GM15510 (cell line): ENCODE measurements around the gene DLD.

Source experiments
- POLR2A ChIP-seq: IDR thresholded peaks from 3 replicates; pipeline ENCODE4 v1.6.1; 2011; ENCODE audit warnings: borderline replicate concordance; ENCODE audit not compliant: insufficient read length; ENCODE audit errors: extremely low read depth

DLD gene

GRCh38 chr7:107891636-107892366 lies 818 bp downstream of the DLD start:
- no peak for TF ChIP-seq POLR2A

GRCh38 chr7:107898997-107899594 lies 8.1 kb downstream of the DLD start:
- TF ChIP-seq POLR2A = no peak

GRCh38 chr7:107900496-107901015 lies 9.6 kb downstream of the DLD start:
- TF ChIP-seq POLR2A = no peak

GRCh38 chr7:107902381-107902780 lies 11.4 kb downstream of the DLD start:
- TF ChIP-seq POLR2A = no peak

- TF ChIP-seq POLR2A = no peak
These were observed 16.8 kb downstream of the DLD start for GRCh38 chr7:107907790-107908189.

- no peak for TF ChIP-seq POLR2A
These were observed 18.5 kb downstream of the DLD start for GRCh38 chr7:107909445-107909844.

- no peak for TF ChIP-seq POLR2A
These were observed 21.0 kb downstream of the DLD start for GRCh38 chr7:107911981-107912380.

- TF ChIP-seq POLR2A = no peak
These were observed 22.9 kb downstream of the DLD start for GRCh38 chr7:107913851-107914250.

- no peak for TF ChIP-seq POLR2A
These were observed 23.8 kb downstream of the DLD start for GRCh38 chr7:107914831-107915230.

GRCh38 chr7:107915541-107915940 lies 24.6 kb downstream of the DLD start:
- no peak for TF ChIP-seq POLR2A

- no peak for TF ChIP-seq POLR2A
These were observed 27.0 kb downstream of the DLD start for GRCh38 chr7:107917763-107918651.

- no peak for TF ChIP-seq POLR2A
These were observed 28.0 kb downstream of the DLD start for GRCh38 chr7:107918948-107919347.

- TF ChIP-seq POLR2A = no peak
These were observed 29.2 kb downstream of the DLD start for GRCh38 chr7:107920048-107920772.

- no peak for TF ChIP-seq POLR2A
These were observed 31.9 kb downstream of the DLD start for GRCh38 chr7:107922886-107923285.
